HG02852 (cell line): ENCODE measurements around the gene IGFBP2.

ENCODE experiments used
- ATAC-seq: cut with Tn5 transposase; IDR thresholded peaks from one replicate; pipeline ENCODE4 v1.9.1; 2021; ENCODE audit warnings: mild to moderate bottlenecking, moderate library complexity; ENCODE audit not compliant: unreplicated experiment

Gene IGFBP2

GRCh38 chr2:216636551-216637450 is 3.6 kb downstream of the IGFBP2 start:
- ATAC-seq = no peak

- no peak for ATAC-seq
Observed at GRCh38 chr2:216637472-216637871, 4.3 kb downstream of the IGFBP2 start.

GRCh38 chr2:216643986-216644659 is 10.9 kb downstream of the IGFBP2 start:
- no peak for ATAC-seq

GRCh38 chr2:216644842-216645635 is 11.8 kb downstream of the IGFBP2 start:
- ATAC-seq = no peak

- no peak for ATAC-seq
Observed at GRCh38 chr2:216645636-216645950, 12.4 kb downstream of the IGFBP2 start.

GRCh38 chr2:216646116-216646515 is 12.9 kb downstream of the IGFBP2 start:
- no peak for ATAC-seq

- ATAC-seq = no peak
Observed at GRCh38 chr2:216648105-216648504, 14.9 kb downstream of the IGFBP2 start.

GRCh38 chr2:216649574-216649973 is 16.4 kb downstream of the IGFBP2 start:
- ATAC-seq = no peak

- no peak for ATAC-seq
Observed at GRCh38 chr2:216650626-216651257, 17.5 kb downstream of the IGFBP2 start.

- ATAC-seq = no peak
Observed at GRCh38 chr2:216651351-216651881, 18.2 kb downstream of the IGFBP2 start.

GRCh38 chr2:216652566-216652965 is 19.3 kb downstream of the IGFBP2 start:
- no peak for ATAC-seq

GRCh38 chr2:216653093-216653799 is 20.0 kb downstream of the IGFBP2 start:
- ATAC-seq = no peak

GRCh38 chr2:216653931-216654365 is 20.7 kb downstream of the IGFBP2 start:
- no peak for ATAC-seq

GRCh38 chr2:216654528-216655052 is 21.4 kb downstream of the IGFBP2 start:
- no peak for ATAC-seq

GRCh38 chr2:216657086-216657855 is 24.1 kb downstream of the IGFBP2 start:
- no peak for ATAC-seq

GRCh38 chr2:216657980-216658379 is 24.8 kb downstream of the IGFBP2 start:
- no peak for ATAC-seq

- no peak for ATAC-seq
Observed at GRCh38 chr2:216658757-216659156, 25.5 kb downstream of the IGFBP2 start.

GRCh38 chr2:216659276-216659675 is 26.1 kb downstream of the IGFBP2 start:
- ATAC-seq = no peak

- no peak for ATAC-seq
Observed at GRCh38 chr2:216660496-216660895, 27.3 kb downstream of the IGFBP2 start.
